GM18868 (cell line): ENCODE measurements around the gene FBXW9.
"Not testable (repeated sequence)": the region's sequence is repeated elsewhere in the genome, so short reads cannot be mapped to it uniquely, and the experiment has no call there.

Experiments
- ATAC-seq: cut with Tn5 transposase; IDR thresholded peaks from one replicate; pipeline ENCODE4 v1.9.1; 2021; ENCODE audit warnings: mild to moderate bottlenecking, moderate library complexity; ENCODE audit not compliant: unreplicated experiment

FBXW9 gene

GRCh38 chr19:12696366-12697335, at the start of gene FBXW9:
Gene FBXW9, minus strand, starts transcription at chr19:12696631. Its CDS starts 50 bp downstream, at chr19:12696581.
- peak; percentile 82 for ATAC-seq

GRCh38 chr19:12745166-12745897, 48.9 kb upstream of the FBXW9 start:
- no peak for ATAC-seq

DNA sequence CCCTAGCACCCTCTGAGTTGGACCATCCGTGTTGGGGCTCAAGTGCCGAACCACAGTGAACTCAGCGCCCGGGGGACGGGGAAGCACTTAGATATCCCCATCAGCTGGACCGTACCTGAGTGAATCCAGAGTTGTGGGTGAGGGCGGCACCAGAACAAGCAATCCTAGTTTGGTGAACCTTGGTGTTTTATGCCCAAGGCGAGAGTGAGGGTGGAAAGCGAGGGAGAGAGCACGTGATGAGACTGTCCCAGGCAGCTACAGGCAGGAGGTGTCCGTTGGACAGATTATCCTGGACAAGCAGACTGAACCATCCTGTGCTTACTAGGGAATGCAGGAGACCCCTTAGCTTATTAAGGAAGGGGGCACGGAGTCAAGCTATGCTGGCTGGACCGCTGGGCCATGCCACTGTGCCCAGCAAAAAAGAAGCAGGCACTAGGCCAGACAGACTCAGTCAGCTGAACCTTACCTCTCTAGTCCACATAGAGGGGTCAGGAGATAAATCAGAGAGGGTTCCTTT, 41.5 kb upstream of the FBXW9 start:
- ATAC-seq: no peak

DNA sequence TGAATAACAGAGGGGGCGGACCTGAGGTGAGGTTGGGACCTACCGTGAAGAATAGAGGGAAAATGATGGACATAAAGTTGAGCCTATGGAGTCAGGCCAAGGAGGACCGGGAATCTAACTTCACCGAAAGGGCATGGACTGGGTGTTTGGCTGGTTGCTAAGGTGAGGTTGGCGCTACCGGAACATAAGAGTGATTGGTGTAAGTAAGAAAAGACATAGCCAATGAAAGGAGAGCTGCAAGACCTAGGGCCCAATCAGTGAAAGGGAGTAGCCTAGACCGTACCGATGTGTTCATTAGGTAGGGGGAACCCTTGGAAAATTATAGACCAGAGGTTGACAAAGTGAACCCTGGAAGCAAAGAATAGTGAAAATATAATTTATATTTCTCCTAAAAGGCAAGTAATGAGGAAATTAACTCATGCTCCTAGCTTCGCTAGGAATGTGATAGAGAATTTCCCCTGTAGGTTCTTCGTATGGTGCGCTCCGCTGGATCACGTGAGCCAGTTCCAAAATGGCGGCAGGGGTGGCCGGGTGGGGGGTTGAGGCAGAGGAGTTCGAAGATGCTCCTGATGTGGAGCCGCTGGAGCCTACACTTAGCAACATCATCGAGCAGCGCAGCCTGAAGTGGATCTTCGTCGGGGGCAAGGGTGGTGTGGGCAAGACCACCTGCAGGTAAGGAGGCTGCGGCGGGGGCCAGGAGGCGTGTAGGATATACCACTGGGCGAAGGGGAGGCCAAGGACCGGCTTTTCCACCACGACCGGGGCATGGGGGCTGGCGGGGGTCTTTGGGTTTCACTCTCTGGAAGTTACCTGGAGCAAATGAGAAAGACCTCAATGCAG, 40.8 kb upstream of the FBXW9 start, which contains the start of gene GET3:
Gene GET3, plus strand, starts transcription at position 503 of the 840 bp plus-strand sequence. Its CDS starts 9 bp downstream, at position 512.
- peak; percentile 80 for ATAC-seq

GRCh38 chr19:12733369-12734214, 37.2 kb upstream of the FBXW9 start:
- no peak for ATAC-seq

DNA sequence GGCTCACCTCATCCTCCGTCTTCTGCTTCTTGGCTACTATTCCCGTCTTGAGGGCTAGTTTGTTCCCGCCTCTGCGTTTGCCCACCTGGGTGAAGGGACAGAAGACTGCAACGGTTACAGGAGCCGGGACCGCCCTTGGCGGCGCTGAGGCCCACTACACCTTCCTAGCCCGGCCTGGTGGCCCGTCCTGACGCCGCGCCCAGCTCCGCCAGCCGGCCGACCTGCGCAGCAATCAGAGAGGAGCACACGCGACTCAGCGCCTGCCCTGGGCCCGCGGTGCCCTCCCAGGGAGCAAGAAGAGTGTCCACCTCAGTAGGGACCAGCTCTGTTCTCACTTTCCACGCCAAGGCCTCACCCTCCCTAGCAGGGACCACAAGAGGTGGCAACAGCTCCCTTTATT, 34.9 kb upstream of the FBXW9 start:
- ATAC-seq: no peak

- ATAC-seq: no peak
Observed at GRCh38 chr19:12730064-12730463, 33.6 kb upstream of the FBXW9 start.

DNA sequence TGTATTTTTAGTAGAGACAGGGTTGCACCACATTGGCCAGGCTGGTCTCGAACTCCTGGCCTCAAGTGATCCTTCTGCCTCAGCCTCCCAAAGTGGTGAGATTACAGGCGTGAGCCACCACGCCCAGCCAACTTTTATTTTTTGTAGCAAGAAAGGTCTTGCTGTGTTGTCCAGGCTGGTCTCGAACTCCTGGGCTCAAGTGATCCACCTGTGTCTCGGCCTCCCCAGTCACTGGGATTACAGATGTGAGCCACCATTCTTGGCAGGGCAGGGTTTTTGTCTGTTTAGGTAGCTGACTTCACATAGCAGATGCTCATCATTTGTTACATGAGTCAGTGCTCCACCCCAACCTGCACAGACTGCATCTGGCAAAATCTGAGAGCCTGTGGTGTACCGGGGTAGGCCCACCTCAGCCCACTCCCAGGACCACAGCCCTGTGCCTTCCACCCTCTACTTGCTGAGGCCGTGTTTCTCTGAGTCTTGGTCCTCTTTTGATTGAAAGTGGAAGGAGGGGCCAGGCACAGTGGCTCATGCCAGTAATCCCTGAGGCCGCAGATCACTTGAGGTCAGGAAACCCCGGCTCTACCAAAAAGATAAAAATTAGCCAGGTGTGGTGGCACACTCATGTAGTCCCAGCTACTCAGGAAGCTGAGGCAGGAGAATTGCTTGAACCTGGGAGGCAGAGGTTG, 31.5 kb upstream of the FBXW9 start:
- no peak for ATAC-seq

- no peak for ATAC-seq
Observed at GRCh38 chr19:12726988-12727316, 30.5 kb upstream of the FBXW9 start.

DNA sequence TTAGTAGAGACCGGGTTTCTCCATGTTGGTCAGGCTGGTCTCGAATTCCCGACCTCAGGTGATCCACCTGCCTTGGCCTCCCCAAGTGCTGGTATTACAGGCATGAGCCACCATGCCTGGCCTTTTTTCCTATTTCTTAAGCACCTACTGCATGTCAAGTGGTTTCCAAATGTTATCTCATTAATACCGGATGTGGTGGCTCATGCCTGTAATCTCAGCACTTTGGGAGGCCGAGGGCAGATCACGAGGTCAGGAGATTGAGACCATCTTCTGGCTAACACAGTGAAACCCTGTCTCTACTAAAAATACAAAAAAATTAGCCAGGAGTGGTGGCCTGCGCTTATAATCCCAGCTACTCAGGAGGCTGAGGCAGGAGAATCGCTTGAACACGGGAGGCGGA, 29.2 kb upstream of the FBXW9 start:
- ATAC-seq: not testable (repeated sequence)

DNA sequence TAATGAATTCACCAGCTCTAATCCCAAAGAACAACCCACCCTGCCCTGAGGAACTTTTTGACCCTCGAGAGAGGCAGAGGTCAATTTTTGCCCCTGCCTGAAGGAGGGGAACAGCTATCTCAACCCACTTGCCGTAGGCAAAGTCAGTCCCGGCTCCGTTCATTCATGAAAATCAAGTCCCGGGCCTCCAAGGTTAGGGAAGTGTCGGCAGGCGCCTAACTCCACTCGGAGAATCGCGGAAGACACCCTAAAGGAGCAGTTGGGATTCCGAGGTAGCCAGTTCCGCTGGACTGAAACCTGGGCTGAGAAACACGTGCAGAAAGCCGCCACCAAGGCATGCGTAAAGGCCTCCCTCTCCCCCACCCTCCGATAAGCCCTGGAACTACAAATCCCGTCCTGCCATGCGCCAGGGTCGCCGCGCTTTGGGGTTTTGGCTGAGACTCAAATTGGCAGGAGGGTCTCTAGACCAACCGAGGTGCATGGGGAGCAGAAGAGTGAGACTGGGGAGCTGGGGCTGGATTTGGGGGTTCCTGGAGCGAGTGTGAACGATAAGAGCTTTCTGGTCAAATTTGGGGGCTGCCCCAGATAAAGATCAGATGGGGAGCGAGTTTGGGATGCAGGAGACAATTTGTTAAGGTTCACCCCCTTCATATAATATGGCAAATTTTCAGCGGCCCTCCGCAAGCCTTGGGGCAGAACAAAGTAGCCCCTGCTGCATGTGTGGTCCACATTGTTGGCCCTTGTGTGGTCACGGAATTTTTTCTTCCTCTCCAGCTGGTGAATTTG, 27.4 kb upstream of the FBXW9 start, which contains the start of gene TNPO2:
Gene TNPO2, minus strand, starts transcription at position 292 of the 786 bp plus-strand sequence. CDS start 2,955 bp downstream, outside the sequence.
- no peak for ATAC-seq

DNA sequence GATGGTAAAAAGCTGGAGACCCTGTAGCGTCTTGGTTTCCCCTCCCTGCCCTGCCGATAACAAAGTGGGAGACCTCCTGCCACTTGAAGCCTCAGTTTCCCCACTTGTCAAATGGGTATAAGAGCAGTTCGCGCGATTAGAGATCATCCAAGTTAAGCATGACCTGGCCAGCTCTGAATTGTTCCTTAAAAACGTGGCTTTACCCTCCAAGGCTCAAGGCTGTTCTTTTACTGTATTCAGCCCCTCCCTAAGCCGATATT, 26.9 kb upstream of the FBXW9 start:
- no peak for ATAC-seq

- peak; percentile 67 for ATAC-seq
Observed at GRCh38 chr19:12722566-12723380, 26.3 kb upstream of the FBXW9 start.

DNA sequence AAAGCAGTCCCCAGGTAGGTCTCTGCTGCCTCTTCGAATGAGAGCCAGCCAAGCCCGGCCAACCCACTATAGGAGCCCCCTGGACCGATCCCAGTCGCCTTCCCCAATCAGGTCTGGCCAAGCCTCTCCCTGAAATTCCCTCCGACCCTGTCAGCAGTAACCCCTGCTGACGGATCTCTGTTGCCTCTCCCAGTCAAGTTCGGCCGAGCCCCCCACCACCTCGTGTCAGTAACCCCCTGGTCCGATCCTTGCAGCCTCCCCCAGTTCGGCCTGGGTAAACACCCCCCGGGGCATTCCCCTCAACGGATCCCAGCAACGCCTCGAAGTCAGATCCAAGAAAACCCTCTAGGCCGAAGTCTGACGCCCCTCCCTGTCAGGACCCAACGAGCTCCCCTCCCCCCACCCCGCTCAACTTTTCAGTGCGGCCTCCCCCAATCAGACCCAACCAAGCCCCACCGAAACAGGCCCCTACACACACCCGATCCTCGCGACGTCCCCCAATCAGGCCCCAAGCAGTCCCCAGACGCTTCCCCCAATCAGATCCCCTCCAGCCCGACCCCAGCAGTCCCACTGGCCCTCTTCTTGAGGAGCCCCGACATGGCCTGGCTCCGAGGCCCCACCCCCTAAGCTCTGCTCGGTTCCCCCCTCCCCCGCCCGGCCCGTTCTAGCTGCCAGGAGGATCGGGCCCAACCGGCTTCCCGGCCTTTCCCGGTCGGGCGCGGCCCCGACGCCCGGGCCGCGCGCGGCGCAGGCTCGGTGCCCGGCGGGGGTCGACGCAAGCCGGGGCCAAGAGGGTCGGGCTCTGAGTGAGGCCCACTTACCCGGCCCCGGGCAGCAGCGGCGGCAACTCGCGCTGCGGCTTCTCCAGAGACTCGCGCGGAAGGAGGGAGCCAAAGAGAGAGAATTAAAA, 25.5 kb upstream of the FBXW9 start:
- ATAC-seq: peak; percentile 42

DNA sequence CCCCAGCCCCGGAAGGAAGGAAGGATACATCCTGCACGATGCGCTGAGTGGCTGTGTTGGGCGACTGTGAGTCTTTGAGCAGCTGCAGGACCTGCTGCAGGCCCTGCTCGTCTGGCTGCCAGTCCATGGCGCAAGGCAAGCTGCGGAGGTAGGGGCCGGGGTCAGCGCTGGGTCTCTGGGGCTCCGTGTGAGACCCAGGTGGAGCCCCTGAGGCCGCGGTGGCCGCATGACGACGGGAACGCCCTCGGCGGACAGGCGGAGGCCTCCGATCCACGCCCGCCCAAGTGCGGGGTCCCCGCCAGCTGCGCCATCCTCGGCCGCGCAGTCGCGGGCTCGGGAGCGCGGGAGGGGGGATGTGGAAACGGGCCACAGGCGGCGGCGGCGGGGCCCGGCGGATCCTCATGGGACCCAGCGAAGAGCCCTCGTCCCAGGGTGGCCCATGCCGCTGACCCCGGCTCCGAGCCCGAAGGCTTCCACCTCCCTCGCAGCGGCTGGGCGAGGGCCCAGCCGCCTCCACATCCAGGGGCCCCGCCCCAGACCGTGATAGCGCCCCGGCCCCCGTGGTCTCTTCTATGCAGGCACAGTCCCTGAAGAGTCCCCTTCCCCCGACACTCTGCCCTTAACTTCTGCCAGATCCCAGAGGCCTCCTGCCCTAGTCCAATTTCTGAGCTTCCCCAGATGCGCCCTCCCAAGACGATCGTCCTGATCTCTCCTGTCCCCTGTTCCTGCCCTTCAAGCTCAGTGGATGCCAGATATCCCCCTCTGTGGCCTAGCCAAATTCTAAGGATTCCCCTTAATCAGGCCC, 24.6 kb upstream of the FBXW9 start:
- ATAC-seq: no peak

- ATAC-seq: no peak
Observed at GRCh38 chr19:12720296-12720695, 23.9 kb upstream of the FBXW9 start.
